ENCODE data around the gene LIN52.

Gene LIN52

DNA sequence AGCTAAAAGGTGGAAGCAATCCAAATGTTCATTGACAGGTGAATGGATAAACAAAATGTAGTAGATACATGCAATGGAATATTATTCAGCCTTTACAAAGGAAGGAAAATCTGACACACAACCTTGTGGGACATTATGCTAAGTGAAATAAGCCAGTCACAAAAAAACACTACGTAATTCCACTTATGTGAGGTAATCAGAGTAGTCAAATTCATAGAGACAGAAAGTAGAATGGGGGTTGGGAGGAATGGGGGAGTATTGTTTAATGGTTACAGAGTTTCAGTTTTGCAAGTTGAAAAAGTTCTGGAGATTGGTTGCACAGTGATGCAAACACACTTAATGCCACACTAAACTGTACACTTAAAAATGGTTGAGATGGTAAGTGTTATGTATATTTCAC, 62.8 kb downstream of the LIN52 start:
- no peak for DNase-seq (ENCODE audit: low read depth)
- no peak overlapping the region for H3K4me3 ChIP-seq (ENCODE audit: low read depth, low read length)
- no peak for TF ChIP-seq CTCF (IDR thresholded peaks at IDR 0.05; ENCODE audit: control insufficient read depth, extremely low read depth, insufficient read depth)

GRCh38 chr14:74148705-74149104, 63.9 kb downstream of the LIN52 start:
- TF ChIP-seq CTCF (IDR thresholded peaks at IDR 0.05; ENCODE audit: control insufficient read depth, extremely low read depth, insufficient read depth): no peak
- DNase-seq (ENCODE audit: low read depth): no peak
- no peak overlapping the region for H3K4me3 ChIP-seq (ENCODE audit: low read depth, low read length)

- H3K4me3 ChIP-seq (ENCODE audit: low read depth, low read length): no peak overlapping the region
- DNase-seq (ENCODE audit: low read depth): no peak
- TF ChIP-seq CTCF (IDR thresholded peaks at IDR 0.05; ENCODE audit: control insufficient read depth, extremely low read depth, insufficient read depth): no peak
Measured at GRCh38 chr14:74155287-74155686, 70.5 kb downstream of the LIN52 start.

GRCh38 chr14:74155749-74156148, 71.0 kb downstream of the LIN52 start:
- no peak for TF ChIP-seq CTCF (IDR thresholded peaks at IDR 0.05; ENCODE audit: control insufficient read depth, extremely low read depth, insufficient read depth)
- H3K4me3 ChIP-seq (ENCODE audit: low read depth, low read length): no peak overlapping the region
- DNase-seq (ENCODE audit: low read depth): no peak

- no peak for DNase-seq (ENCODE audit: low read depth)
- no peak for TF ChIP-seq CTCF (IDR thresholded peaks at IDR 0.05; ENCODE audit: control insufficient read depth, extremely low read depth, insufficient read depth)
- no peak overlapping the region for H3K4me3 ChIP-seq (ENCODE audit: low read depth, low read length)
Measured at GRCh38 chr14:74160763-74161162, 76.0 kb downstream of the LIN52 start.

- no peak for TF ChIP-seq CTCF (IDR thresholded peaks at IDR 0.05; ENCODE audit: control insufficient read depth, extremely low read depth, insufficient read depth)
- DNase-seq (ENCODE audit: low read depth): no peak
- no peak overlapping the region for H3K4me3 ChIP-seq (ENCODE audit: low read depth, low read length)
Measured at GRCh38 chr14:74161526-74162158, 76.9 kb downstream of the LIN52 start.

GRCh38 chr14:74169906-74170305, 85.2 kb downstream of the LIN52 start:
- no peak overlapping the region for H3K4me3 ChIP-seq (ENCODE audit: low read depth, low read length)
- TF ChIP-seq CTCF (IDR thresholded peaks at IDR 0.05; ENCODE audit: control insufficient read depth, extremely low read depth, insufficient read depth): no peak
- DNase-seq (ENCODE audit: low read depth): no peak
